GM19455 (cell line): ENCODE results near the gene SLC2A8.

ENCODE experiments used
- ATAC-seq: cut with Tn5 transposase; IDR thresholded peaks from one replicate; pipeline ENCODE4 v1.9.1; 2021; ENCODE audit not compliant: unreplicated experiment

Gene SLC2A8

DNA sequence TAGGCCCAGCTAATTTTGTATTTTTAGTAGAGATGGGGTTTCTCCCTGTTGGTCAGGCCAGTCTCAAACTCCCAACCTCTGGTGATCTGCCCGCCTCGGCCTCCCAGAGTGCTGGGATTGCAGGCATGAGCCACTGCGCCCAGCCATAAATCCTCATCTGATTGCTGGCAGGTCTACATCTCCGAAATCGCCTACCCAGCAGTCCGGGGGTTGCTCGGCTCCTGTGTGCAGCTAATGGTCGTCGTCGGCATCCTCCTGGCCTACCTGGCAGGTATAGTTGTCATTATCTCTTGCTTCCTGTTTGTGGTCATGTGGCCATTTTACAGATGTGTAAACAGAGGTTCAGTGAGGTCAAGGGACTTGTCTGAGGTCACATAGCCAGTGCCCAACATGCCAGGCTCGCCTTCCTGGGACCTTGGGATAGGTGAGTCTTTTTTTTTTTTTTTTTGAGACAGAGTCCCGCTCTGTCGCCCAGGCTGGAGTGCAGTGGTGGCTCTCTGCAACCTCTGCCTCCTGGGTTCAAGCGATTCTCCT, 2.8 kb downstream of the SLC2A8 start:
- no peak for ATAC-seq

DNA sequence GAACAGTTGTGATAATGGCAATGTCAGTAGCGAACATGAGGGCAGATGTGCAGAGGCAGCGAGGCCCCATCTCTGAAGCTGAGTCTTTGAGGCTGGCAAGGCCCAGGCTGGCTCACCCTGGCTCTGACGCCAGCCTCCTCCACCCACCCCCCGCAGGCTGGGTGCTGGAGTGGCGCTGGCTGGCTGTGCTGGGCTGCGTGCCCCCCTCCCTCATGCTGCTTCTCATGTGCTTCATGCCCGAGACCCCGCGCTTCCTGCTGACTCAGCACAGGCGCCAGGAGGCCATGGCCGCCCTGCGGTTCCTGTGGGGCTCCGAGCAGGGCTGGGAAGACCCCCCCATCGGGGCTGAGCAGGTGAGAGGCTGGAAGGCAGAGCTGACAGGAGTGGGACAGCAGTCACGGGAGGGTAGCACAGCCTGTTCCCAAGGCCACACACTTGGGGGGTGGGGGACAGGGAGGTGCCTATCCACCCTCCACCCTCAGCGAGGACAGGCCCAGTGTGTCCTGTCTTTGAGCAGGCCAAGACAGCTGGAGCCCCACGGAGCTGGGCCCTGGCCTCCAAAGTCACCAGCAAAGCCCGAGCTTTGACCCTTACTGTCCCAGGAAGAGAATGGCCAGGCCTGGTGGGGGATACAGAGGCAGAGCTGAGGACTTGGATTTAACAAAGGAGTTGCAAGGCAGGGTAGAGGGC, 5.6 kb downstream of the SLC2A8 start:
- ATAC-seq = no peak

DNA sequence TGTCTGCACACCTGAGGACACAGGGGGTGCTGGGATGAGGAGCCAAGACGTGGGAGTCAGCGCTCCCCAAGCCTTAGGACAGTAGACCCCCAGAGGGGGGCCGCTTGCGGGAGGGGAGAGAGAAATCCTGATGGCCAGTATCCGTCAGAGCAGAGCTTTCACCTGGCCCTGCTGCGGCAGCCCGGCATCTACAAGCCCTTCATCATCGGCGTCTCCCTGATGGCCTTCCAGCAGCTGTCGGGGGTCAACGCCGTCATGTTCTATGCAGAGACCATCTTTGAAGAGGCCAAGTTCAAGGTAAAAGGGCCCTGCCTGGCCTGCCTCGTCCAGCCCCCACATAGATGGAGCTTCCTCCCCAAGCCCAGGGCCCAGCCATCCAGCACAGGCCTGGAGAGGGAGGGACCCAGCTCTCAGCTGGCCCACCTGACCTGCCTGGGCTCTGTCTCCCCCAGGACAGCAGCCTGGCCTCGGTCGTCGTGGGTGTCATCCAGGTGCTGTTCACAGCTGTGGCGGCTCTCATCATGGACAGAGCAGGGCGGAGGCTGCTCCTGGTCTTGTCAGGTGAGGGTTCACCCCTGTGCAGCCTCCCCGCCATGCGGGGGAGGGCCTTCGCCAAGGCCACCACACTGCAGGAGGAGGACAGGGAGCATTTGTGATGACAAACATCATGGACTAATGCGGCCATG, 6.7 kb downstream of the SLC2A8 start:
- ATAC-seq = no peak

DNA sequence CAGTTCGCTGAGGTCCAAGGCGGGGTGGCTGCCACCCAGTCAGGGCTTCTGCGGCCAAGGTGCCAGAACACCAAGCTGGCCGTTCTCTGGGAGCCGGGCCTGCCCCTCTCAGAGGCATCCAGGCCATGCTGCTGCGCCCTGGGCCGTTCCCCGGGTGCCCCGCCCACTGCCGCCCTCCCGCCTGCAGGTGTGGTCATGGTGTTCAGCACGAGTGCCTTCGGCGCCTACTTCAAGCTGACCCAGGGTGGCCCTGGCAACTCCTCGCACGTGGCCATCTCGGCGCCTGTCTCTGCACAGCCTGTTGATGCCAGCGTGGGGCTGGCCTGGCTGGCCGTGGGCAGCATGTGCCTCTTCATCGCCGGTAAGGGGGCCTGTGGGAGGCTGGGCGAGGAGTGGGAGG, 7.7 kb downstream of the SLC2A8 start:
- ATAC-seq = no peak

DNA sequence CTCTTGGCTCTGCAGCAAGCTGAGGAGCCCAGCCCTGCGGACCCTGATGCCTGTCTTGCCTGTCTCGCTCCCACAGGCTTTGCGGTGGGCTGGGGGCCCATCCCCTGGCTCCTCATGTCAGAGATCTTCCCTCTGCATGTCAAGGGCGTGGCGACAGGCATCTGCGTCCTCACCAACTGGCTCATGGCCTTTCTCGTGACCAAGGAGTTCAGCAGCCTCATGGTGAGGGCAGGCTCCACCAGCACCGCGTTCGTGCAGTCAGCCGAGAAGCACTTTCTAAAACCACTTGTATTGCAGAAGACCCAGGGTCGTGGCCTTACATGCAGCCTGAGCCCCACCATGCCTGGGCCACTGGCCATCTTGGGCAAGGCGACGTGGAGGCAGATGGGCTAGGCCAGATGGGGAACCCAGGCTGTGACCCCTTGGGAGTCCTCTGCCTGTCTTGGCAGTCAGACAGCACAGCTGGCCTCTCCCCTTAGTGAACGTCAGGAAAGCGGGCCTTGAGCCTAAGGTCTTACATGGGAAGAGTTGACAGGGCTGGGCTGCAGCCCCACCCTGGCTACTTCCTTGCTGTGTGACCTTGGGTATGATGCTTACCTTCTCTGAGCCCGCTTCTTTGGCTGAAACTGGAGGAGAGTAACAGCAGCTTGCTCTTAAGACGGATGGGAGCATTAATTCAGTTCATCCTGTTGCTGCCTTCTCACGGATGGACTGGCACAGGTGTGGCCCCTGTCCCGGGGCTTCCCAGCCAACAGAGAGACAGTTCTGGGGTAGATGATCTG, 8.6 kb downstream of the SLC2A8 start:
- ATAC-seq = no peak

DNA sequence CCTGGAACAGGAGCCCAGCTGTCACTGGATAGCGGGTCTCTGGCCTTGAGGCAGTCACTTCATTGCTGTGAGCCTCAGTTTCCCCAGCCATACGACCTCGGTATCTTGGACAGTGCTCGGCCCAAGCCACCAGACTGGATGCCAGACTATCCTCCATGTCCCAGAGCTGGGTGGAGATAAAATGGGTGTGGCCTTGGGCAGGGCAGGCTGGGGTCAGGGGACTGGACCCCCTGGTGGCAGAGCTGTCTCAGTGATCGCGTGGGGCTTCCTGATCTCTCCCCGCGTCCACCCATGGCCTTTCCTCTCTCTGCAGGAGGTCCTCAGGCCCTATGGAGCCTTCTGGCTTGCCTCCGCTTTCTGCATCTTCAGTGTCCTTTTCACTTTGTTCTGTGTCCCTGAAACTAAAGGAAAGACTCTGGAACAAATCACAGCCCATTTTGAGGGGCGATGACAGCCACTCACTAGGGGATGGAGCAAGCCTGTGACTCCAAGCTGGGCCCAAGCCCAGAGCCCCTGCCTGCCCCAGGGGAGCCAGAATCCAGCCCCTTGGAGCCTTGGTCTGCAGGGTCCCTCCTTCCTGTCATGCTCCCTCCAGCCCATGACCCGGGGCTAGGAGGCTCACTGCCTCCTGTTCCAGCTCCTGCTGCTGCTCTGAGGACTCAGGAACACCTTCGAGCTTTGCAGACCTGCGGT, 10.0 kb downstream of the SLC2A8 start:
- no peak for ATAC-seq

DNA sequence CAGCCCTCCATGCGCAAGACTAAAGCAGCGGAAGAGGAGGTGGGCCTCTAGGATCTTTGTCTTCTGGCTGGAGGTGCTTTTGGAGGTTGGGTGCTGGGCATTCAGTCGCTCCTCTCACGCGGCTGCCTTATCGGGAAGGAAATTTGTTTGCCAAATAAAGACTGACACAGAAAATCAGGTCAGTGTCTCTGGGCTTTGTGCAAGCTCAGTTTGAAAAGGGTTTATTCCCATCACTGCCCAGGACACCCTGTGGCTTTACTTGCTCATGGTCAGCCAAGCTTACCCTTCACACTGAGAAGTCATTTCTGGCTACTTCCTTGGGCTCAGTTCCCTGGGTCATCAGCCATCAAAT, 10.5 kb downstream of the SLC2A8 start:
- no peak for ATAC-seq

DNA sequence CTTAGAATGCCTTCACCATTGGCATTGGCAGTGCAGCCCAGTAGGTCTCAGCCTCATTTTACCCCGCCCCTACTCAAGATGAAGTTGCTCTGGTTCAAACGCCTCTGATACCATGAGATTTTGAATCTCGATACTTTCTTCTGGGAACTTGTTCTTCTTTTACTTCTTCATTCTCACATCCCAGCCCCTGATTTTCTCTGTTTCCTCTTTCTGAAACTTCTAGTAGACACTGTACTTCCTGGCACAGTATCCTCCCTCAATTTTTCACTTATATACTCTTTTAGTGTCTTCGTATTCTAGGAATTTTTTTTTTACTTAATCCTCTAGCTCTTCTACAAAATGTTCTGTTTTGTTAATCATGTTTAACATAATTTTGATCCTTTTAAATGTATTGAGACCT, 14.2 kb downstream of the SLC2A8 start:
- no peak for ATAC-seq

DNA sequence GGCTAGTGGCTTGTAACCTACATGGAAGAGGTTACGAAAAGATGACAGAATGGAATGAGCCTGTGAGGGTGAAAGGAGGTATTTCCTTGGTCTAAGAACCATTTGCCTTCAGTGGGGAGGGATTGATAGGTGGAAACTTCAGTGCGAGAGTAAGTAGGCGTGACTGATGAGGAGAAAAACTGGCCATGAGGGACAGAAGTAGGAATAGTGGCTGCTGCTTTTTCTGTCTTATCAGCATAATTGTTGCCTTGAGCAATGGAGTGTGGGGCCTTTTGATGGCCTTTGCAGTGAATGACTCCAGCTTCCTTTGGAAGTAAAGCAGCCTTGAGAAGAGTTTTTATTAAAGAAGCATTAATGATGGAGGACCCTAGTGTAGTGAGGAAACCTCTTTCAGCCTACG, 18.2 kb downstream of the SLC2A8 start:
- ATAC-seq = no peak

DNA sequence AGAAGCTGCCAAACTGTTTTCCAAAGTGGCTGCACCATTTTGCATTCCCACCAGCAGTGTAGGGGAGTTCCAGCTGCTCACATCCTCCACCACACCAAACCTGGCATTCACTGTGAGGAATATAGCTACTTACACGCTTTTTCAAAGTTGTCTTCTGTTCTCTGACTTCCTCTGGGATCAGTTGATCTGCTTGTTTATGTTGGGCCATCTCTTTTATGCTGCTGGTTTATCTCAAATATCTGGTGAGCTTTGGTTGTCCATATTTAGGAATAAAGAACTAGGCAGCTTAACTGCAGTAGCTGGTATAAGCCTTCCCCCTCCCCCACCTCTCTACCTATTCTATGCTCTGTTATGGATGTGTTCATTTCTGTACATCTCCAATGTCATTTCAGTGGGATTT, 18.7 kb downstream of the SLC2A8 start:
- ATAC-seq = no peak

DNA sequence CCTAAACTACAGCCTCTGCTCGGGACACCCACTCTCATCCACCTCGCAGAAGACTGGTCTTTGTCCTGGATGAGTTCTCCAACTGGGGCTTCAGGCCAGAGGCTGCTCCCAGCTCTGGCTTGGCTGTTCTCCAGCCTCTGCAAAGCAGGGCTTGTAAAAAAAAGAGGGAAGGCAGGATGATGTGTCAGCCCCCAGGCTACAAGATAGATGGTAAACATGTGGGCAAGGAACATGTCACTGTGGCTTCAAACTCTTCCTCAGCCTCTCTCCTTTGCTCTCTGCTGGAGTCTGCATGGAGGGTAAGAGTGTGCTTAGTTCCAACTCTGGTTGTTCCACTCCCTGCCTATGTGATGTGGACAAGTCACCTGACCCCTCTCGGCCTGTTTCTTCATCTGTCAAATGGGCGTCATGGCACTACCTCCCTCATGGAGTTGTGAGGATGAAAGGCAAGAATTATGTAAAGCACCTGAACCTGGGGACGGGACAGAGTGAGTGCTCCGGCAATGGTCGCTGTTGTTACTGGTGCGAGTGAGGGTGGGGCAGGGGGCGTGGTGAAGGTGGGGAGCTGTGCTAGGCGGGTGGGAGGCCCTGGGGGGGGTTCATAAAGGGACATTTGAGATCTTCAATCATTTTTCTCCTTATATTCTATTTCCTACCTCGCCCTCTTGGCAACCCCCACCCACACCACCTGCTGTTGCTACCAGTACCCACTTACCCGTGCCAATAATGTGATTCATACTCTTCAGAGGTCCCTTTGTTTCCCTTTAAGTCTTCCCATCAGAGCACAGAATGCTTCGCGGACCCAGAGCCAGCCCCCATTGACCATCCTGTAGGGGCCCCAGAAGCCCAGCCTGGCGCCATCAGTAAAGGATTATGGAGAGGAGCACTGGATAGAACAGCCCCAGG, 20.4 kb downstream of the SLC2A8 start:
- ATAC-seq = no peak

DNA sequence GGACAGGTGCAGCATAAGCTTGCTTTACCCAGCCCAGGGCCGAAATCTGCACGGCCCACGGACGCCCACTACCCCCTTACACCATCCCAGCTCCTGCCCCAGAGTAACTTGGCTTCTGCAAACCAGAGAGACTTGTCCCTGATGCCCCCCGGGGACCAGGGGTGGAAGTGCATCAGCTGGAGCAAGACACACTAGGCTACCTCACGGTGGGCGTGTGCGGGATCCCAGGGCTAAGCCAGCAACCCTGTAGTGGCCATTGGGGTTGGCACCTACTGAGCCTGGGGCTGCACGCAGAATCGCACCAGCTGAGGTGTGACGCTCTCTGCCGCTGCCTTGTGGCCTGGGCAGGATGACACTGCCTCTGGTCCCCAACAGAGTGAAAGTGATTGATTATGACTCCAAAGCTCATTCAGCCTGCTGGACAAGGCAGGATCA, 21.1 kb downstream of the SLC2A8 start:
- ATAC-seq = no peak

DNA sequence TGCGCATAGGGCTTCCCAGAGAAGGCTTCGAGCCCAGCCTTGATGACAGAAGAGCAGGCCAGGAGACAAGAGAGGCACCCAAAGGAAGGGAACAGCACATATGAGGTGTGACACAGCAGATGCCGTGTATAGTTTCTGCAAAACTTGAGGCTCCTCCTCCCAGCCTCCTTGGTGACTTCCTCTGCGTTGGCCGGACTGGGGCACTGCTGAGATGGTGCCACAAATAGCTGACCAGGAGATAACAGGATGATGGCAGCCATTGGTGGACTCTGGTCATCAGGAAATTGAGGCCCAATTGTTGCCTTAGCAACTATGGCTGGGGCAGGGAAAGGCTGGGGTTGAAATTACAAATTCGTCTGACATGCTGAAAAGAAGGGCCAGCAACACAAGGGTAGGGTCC, 22.4 kb downstream of the SLC2A8 start:
- ATAC-seq = no peak

DNA sequence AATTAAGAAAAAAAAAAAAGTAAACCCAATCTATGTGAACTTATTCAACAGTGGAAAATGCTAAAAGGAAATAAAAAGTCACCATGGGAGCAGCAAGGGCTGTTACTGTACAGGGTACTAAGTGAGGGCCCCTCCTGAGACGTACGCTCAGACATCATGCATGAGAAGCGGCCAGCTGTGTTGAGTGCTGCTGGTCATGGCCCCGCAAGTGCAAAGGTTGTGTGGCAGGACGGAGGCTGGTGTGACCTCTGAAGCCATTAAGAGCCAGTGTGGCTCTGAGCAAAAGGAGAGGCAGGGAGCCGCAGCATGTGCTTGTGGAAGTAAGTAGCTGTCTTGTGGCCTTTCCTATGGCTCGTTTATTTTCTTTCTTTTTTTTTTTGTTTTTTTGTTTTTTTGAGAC, 24.1 kb downstream of the SLC2A8 start:
- no peak for ATAC-seq

DNA sequence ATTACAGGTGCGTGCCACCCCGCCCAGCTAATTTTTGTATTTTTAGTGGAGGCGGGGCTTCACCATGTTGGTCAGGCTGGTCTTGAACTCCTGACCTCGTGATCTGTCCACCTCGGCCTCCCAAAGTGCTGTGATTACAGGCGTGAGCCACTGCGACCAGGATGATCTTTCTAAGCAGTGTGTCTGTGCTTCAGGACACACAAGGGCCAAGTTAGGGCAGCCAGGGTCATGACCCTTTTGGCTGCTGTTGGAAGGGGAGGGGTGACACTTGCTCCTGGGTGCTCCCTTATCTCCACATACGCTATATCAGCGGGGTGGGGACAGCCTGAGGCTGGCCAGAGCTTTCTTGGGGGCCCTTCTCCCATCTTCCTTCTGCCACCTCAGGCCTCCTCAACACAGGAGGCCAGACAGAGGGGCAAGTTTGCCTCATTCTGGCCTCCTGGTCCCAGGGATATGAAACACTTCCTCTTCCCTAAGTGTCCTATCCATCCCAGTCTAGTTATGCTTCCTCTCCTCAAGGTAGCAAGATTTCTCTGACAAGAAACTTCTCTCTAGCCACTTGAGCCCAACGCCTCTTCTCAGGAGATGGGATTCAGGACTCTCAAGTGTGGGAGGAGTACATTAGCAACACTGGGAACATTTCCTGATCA, 25.3 kb downstream of the SLC2A8 start:
- ATAC-seq = no peak

DNA sequence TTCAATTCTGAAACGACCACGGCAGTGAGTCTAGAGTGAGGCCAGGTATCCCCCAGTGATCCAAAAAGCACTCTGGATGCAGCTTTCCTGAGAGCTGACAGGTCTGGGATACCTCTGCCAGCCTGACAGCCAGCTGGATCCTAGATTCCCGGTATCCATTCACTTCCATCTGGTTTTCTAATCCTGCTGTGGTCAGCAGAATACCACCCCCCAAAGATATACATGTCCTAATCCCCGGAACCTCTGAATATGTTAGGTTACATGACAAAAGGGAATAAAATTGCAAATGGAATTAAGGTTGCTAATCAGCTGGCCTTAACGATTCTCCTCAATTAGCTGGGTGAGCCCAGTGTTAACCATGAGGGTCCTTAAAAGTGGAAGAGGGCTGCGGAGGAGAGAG, 25.8 kb downstream of the SLC2A8 start:
- no peak for ATAC-seq

DNA sequence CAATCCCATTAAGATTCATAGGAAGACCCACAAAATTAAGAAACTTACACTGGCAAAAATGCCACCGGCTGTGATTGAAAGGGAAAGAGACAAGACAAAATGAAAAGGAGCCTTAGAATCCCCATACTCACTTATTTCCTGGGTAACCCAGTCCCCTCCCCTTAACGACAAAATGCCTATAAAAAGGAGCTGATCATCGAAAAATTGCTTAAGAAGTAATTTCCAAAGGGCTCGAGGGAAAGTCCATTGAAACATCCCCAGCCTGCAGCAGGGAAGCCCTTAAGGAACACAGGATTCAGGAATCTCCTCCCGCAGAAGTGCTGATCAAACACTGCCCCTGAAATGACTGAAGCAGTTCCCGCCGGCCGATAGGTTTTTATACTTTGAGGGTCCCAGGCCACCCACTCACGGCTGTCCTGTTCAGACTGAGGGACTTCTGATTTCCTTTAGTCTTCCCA, 26.5 kb downstream of the SLC2A8 start:
- ATAC-seq = no peak

DNA sequence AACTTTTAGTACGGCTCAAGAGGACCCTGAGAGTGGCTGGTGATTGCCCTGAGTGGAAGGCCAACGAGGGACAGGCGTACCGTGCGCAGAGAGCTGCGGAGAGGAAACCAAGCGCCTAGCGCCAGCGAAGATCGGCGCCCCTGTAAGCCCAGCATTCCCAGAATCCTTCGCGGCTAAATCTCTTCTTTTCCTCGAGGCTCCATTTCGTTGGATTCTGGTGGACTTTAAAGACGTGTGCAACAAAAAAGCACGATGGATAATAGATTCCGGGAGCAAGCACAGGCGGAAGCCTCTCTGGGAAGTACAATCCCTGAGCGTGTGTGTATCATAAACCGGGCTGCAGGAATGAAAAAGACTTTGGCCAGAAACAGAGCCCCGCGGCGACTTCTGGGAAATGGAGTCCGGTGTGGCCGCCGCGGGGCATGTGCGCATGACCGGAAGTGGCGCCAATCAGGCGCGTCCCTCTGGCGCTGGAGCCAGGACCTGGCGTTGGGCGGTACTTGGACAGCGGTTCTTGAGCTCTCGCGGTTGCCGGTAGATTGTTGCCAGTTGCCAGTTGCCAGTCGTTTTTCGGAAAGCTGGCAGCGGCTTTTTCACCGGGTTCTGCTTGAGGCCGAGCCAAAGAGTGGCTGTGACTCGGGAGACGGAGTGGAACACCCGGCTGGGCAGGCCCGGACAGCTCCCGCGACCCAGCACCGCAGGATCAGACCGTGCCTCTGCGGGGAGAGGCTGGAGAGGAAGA, 27.1 kb downstream of the SLC2A8 start, which contains the start of gene ZNF79:
Gene ZNF79 (plus strand): TSS at position 449 of the 742 bp plus-strand sequence. CDS start 406 bp downstream, outside the sequence.
- peak; percentile 87 for ATAC-seq

DNA sequence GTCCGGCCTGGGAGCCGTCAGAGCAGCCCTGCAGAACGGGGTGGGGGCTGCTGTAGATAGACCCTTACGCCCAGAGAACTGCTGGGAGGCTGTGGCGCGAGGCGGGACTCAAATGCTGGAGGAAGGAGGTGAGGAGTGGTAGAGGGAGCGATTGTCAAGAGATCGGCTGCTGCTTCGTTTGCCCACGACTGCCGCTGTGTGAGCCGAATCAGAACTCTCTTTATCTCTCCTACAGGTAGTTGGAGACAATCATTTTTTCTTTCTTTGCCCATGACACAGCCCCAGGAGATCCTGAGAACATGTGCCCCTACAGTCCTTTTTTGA, 27.7 kb downstream of the SLC2A8 start:
- peak; percentile 19 for ATAC-seq
